Activated CD4-positive, alpha-beta T cell treated with anti-CD3 and anti-CD28 coated beads, Interleukin-2, amount 50 U/mL, for 4 hours (primary cell): ENCODE data around the gene RASAL2.

Experiments used
- DNase-seq, 2 experiments: peaks; one replicate each; pipeline ENCODE4 v3.0.0-alpha.2; 2020

Gene RASAL2

GRCh38 chr1:178093951-178094738 lies at the start of gene RASAL2:
TSS of gene RASAL2 (plus strand) at chr1:178094104. CDS start at chr1:178094493, 389 bp downstream.
- no peak for DNase-seq

DNA sequence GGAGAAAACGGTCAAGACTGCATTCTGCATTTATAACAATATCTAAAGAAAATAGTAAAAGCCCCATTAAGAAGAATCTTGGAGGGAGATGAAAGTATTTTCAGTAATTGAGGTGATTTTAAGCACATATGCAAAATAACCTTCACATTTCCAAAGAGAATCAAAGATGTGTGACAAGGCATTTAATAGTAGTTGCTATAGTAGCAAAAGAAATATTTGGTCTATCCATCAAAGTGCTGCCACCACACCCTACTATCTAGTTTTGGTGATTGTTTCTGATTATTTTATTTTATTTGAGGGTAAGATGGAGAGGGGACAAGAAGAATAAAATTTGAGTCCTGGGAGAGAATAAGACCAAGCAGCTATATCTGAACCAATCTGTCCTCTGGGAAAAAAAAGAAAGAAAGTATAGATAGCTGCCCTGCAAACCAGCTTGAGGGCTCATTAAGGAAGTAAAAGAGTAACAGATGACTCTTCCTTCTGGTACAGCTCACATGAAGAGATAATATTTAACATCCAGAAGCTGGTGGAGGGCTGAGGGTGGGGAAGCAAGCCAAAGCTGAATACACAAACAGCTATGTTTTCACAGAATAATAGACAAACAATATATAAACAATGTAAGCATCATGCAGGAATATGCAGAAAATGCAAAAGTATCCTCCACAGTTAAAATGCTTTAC lies 47.2 kb upstream of the RASAL2 start:
- no peak for DNase-seq

DNA sequence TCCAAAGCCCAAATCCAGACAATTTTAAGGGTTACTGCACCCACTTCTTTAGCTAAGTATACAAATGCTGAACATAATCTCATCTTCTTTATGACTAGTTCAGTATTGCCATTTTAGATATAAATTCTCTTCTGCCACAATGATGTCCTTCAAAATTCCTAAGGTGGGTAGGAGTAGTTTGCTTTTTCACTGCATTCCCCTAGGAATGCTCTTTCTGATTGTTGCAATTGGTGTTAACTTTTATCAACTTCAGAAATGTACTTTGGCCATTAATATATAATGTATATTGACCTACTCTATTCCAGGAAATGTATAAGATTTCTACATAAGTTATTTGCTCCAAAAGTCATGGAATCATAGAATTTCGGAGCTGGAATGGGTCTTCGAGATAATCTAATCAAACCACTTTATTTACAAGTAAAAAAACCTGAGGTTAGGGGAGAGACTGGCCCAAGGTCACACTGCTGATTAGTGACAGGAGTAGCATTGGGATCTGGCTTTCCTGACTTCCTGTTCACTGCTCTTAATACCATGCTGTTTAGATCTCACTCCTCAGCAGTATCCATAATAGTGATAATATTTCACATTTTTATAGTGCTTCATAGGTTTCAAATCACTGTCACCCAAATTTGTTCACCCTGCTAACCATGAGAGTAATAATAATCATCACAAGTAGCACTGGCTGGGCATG lies 46.4 kb upstream of the RASAL2 start:
- DNase-seq, result no peak

- DNase-seq, result no peak
These were observed 45.5 kb upstream of the RASAL2 start for GRCh38 chr1:178048426-178048825.

DNA sequence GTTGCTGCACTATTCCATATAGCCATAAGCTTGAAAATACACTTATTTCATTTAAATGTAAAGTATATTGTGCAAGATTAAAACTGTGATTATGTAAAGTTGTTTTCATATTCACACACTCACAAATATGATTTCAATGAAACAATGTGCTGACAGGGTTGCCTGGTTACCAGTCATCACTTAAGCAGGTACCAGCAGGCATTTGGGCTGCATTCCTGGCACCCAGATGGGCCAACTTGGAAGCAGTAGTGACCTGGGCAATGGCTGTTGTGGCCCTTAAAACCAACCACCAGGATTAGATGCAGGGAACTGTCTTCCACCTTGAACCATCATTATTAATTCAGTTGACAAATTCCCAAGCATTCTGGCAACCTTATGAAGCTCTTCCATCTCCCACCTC lies 45.0 kb upstream of the RASAL2 start:
- DNase-seq, result no peak

- no peak for DNase-seq
These were observed 43.8 kb upstream of the RASAL2 start for GRCh38 chr1:178050084-178050483.

GRCh38 chr1:178051071-178051470 lies 42.8 kb upstream of the RASAL2 start:
- no peak for DNase-seq

GRCh38 chr1:178052650-178053461 lies 41.0 kb upstream of the RASAL2 start:
- no peak for DNase-seq

DNA sequence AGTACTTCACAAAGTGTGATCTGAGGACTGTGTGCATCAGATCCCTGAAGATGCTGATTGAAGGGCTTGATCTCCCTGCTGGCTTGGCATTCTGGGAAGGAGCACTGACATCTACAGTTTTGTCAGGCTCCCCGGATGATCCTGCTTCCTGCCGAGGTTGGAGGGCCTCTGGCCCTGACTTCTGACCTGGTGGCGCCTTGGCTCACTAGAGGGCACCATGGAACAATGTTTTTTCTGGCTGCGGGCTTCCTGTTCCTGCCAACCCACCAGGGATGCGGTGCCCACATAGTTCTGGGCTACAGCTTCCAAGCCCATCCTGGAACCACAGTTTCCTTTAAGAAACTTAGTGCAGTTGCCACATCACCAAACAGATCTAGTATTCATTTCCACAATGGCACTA lies 38.8 kb upstream of the RASAL2 start:
- no peak for DNase-seq

GRCh38 chr1:178055779-178056471 lies 38.0 kb upstream of the RASAL2 start:
- no peak for DNase-seq

DNA sequence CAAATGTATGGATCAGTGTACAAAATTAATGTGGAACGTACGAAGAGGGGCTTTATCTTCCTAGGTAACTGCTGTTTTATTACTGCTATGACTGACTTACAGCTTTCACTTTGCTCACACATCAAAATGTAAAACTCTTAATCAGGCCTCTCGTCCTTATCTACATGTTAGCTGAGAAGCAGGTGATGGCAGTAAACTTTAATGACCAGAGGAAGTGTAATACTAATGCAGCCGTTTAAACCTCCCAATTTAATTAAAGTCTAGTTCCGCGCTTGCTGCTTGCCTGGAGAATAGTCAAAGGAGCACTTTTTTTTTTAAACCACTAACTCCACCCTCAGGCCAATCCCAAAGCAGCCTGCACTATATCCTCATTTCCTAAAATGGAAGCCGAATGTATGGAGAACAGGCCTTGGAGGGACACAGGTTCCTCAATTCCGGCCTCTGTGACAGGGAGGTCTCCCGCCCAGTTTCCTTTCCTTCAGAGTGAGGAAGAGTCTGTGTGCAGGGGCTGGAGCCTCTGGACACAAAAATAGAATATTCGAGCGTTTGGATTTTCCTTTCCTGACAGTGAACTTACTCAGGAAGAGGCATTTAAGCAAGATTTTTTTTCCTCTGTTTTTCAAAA lies 36.7 kb upstream of the RASAL2 start:
- DNase-seq, result no peak

- DNase-seq, result no peak
These were observed 35.9 kb upstream of the RASAL2 start for GRCh38 chr1:178057912-178058534.

DNA sequence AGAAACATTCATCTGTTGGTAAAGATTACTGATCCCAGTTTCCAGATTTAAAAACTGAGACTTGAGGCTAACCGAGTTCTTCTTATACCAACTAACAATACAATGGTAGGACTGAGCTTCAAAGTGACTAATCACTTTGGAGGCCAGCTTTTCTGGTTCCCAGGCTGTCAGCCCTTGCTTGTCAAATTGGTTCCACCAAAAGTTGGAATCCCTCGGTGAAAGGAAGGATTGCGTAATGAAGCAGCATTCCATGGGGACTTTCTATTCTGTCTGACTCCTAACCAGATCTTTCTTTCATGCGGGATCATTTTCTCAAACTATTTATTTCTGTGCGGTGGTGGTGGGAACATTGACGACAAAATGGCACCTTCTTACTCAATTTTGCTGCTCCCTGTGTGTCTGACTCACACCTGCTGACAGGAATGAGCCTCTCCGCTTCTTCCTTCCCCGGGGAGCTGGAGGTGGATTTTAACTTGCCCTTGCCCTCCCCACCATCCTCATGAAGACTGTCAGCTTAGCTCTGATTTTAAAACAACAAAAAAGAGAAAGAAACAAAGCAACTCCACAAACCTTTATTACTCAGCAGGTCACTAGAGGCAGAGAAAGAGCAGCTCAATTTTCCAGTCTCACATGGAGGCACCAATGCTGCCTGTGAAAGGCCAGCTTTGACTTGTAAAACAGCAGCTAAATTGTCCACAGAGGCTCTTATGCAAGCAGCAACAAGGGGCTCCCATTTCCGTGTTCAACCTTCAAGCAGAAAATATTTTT lies 32.9 kb upstream of the RASAL2 start:
- no peak for DNase-seq

- no peak for DNase-seq
These were observed 32.3 kb upstream of the RASAL2 start for GRCh38 chr1:178061620-178062019.

GRCh38 chr1:178064191-178064821 lies 29.6 kb upstream of the RASAL2 start:
- no peak for DNase-seq

GRCh38 chr1:178065250-178065649 lies 28.7 kb upstream of the RASAL2 start:
- no peak for DNase-seq

GRCh38 chr1:178066296-178066907 lies 27.5 kb upstream of the RASAL2 start:
- DNase-seq, result no peak

- DNase-seq, result no peak
These were observed 26.8 kb upstream of the RASAL2 start for GRCh38 chr1:178066908-178067614.

GRCh38 chr1:178071811-178072210 lies 22.1 kb upstream of the RASAL2 start:
- DNase-seq, result no peak
